GM18873 (cell line): ENCODE measurements around the gene NSUN2.

Experiments used
- ATAC-seq: cut with Tn5 transposase; IDR thresholded peaks from one replicate; pipeline ENCODE4 v1.9.1; 2021; ENCODE audit warnings: mild to moderate bottlenecking, moderate library complexity, moderate number of reproducible peaks; ENCODE audit not compliant: unreplicated experiment, low FRiP score

Gene NSUN2

DNA sequence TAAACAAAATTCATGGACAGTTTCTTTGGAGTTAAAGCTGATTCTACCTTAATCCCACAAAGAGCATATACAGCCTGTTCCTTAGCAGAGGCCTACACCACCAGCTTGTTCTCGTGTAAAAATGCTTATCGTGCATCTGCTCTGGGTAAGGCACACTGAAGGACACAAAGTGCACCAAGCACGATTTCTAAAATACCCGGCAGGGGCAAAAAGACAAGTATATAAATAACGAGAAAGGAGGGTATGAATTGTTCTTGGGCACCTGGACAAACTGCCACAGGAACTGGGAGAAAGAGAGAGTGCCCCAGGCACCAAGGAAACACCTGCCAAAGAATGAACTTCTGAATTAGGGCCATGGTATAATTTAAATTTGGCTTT is 25.3 kb downstream of the NSUN2 start:
- no peak for ATAC-seq

DNA sequence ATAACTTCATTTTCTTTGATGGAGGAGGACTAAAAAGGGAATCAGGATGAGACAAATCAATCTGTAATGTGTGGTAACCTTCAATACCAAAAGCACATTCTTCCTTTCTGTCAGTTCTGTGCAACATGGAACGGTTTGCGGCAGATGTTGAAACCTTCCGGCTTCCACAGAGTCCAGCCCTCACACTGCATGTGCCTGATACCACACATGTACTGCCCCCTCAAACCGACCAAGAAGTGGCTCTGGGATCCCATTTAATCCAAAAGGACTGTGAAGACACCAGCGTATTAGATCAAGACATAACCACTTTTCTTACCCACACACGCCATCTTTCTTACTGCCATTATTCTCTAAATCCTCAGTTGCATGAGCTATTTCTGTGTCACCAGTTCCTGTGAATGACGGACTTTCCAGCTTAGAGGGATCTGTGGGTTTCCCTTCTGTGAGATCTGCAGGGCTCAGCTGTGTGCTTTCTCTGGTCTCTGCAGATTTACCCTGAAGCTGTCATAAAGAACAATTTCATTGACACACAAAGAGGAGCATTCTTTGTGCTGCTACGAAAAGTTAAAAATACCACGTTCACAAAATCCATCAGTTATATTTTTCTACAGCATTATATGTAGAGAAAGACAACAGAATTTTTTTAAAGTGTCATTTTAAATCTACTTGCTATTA is 25.8 kb downstream of the NSUN2 start:
- ATAC-seq = no peak

DNA sequence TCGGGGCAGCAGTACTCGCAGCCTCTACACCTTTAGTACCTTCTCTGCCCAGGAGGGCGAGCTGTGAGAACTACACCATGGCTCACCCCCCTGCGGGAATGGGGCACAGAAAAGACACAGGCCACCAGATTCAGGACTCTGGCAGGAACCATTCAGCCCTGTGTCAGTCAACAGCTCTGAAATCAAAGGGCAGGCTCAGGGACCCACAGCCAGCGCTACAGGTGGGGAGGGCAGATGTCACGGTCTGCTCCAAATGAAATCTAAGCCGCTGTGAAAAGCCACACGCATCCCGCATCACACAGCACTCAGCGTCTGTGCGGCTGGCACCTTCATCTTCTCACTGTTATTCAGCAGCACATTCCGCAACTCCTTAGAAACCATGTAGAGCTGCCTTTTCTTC is 27.9 kb downstream of the NSUN2 start:
- no peak for ATAC-seq

DNA sequence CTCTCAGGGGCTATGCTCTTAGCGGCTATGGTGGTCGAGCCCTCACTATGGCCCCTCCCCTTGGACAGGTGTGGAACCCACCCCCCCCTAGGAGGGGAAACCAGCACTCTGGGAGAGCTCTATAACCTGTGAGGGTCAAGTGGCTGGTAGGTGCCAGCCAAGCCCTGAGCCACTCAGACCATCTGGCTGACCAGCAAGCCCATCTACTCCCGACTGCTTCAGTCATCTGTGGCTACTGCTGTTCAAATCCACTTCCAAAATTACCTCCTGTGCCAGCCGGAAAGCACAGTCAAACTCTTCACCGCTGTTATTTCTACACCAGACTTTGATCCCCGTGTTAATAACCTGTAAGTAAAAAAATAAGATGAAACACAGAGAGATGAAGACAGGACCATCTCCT is 28.5 kb downstream of the NSUN2 start:
- ATAC-seq = no peak

DNA sequence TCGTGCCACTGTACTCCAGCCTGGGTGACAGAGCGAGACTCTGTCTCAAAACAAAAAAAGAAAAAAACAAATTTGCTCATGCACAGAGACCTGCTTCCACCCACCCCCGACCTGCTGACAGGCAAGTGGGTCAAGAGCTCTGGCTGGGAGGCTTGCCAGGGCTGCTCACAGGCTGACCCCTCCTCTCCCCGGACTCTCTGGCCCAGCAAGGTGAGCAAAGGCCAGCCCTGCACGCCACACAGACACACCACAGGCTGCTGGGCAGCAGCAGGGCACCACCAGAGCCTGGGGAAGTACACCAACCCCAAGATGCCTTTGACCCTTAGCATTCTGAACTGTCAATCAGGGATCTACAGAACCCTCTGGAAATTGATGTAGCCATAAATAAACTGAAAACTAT is 29.2 kb downstream of the NSUN2 start:
- ATAC-seq = no peak

DNA sequence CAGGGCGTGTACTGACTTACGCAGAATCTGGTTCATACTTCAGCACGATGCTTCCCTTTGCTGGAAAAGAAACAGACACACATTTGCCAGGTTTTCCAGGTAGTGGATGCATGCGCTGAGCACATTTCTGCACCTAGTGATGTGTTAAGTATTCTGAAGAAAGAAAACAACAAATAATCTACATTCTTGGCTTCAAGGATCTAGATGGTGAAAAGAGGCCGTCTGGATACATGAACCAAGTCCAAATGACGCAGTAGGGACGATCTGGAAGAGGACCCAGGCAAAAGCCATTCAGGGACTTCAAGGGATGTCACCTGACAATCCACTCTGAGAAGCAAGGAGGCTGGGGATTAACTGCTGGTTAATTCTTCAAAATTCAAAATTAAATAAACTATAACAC is 30.4 kb downstream of the NSUN2 start:
- no peak for ATAC-seq

DNA sequence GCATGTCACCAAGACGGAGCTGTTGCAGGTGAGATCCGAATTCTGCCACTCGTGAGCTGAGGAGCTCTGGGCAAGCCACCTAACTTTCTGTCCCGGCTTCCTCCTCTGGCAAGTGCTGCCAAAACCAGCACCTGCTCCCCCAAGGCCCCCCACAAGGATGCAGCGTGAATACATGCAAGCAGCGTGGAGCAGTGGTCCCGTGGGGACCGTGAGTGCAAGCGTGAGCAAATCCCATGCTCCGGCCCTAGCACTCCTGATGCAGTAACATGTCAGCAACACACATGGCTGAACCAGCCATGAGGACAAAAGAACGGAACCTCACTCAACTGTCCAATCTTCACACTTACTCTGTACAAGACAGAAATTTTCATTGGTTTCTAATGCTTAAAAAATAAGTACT is 31.0 kb downstream of the NSUN2 start:
- ATAC-seq = no peak

DNA sequence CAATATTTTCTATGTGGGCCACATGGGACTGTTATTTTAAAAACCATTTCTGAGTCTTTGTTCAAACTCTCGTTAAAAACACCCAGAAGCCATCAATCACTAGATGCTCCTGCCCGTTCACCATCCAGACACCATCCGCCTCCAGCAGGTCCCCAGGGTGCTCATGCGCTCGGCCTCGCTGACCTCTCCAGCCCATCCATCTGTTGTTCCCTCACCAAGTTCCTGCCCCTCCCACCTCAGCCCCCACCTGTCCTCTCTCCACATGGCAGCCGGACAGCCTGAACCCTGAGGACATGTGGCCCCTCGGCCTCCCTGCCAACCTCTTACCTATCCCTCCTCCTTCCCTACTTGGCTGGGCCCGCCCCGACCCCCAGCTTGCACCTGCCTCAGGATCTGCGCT is 31.6 kb downstream of the NSUN2 start:
- no peak for ATAC-seq

DNA sequence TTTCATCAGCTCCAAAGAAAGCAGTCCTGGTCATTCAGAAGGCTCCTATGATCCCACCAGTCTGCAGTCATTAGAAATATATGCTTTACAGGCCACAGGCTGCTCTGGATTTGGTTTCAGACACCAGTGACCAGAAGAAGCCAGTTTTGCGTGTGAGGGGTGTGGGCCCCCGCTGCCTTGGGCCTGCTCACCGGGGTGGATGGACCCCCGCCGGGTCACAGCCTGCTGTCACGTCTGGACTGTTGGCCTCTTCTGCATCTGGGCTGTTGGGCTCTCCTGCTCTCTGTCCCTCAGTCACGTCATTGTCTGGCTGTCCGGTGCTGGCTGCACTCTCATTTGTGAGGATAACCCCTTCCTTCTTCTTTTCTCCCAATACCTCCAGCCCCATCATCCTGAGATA is 33.1 kb downstream of the NSUN2 start:
- no peak for ATAC-seq

DNA sequence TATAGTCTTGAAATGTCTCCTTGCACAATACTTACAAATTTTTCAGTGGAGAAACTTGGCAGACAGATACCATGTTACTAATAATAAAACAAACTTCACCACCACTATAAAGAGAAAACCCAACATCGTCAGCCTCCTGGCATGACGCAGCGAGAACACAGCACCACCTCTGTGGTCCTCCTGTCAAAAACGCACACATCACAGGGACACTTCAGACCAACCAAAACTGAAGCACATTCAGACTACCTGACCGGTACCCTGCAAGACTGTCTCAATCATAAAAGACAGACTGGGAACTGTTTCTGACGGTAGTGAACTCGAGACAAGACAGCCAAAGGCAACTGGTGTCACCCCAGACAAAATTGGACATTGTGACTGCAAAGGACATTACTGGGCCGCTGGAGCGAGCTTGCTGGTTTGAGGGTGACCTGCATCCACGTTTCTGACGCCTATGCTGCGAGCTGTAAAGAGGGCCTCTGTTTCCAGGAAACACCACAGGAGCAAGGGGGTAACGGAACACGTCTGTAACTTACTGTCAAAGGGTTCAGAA is 34.4 kb downstream of the NSUN2 start:
- ATAC-seq = no peak

DNA sequence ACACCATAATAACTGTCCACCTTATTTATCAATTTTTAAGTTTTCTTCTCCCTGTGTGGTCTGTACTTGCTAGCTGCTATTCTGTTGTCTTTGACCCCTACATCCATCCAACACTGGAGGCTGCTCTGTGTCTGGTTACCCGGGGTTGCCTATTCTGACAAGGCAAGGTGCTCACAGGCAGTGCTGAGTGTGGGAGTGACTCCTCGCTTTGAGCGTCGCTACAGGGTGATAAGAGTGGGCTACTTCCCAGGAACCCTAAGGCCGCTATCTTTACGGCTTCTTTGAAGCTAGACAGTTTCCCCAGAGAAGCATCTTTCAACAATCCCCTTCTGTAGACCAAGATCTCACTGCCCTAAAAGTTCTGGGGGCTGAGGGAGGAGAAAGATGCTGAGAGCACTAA is 35.3 kb downstream of the NSUN2 start:
- no peak for ATAC-seq

DNA sequence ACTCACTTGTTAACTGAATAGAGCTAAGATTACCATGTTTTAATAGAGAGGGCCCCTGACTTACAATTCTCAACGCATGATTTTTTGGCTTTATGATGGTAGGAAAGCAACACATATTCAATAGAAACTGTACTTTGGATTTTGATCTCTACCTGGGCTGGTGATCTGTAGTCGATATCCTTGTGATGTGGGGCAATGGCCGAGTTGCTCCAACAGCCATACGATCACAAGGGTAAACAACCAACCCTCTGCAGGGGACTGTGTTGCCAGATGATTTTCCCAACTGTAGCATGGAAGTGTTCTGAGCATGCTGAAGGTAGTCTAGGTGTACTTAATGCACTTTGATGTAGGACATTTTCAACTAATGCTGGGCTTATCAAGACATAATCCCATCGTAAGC is 36.5 kb downstream of the NSUN2 start:
- ATAC-seq = no peak

DNA sequence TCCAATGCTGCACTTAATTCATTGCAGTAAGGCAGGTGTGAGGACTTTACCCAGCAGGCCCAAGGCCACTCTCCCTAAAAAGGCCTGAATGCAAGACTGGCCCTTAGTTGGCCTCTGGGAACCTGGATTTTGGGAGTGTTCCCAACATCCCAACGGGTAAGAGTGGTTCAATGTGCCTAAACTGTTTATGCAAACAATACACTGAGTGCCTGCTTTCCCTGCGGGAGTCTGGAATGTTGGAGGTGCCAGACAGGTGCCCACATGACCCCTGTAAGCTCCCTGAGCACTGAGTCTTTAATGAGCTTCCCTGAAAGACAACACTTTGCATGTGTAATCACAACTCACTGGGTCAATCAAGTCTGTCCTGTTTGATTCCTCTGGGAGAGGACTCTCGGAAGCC is 37.4 kb downstream of the NSUN2 start:
- no peak for ATAC-seq

DNA sequence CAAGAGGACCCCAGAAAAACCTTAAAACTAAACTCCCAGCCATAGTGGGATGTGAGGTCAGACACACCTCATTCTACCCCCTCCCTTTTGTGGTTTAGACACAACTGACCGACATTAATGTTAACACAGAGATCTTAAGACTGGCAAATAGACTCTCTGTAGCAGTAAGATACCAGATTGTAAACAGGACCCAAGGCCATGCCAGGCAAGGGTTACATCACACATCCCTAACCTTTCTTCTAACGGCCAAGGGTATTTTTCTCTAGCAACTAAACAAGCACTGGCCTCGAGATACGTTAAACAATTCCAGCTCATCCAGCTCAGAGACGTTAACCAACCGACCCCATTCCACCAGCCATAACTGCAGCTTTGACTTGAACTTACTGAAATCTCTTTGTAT is 38.8 kb downstream of the NSUN2 start:
- ATAC-seq = no peak

DNA sequence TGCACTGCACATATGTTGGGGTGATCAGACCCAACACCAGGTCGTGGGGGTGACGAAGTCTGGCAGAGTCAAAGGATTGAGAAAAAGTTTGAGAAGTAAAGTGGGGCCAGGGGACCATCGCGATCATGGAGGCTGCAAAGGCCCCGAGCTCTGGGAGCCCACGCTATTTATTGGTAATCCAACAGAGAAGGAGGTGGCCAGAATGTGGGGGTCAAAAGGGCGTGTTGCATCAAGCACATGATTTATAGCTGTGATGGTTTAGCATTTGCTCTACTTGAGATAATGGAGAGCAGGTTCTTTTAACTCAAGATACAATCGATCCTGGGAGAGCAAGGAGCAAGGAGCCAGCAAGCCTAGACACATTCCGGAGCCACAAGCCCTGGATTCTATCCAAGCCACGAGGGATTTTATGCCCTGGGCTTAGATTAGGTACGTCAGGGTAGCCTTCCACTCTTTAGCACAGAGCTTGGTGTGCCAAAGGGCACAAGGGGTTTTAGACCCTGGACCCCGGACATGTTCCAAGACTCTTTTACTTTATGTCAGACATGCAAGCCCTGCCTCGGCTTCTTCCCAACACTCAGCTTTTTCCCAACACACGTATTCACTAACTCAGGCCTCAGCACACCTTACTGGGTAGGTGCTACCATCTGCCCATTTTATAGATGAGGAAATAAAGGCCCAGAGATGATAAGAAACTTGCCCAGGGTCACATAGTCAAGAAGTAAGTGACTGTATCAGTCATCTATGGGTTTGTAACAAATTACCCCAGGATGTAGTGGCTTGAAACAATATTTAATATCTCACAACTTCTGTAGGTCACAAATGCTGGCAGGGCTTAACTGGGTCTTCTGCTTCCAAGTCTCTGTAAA is 39.5 kb downstream of the NSUN2 start:
- ATAC-seq = no peak

DNA sequence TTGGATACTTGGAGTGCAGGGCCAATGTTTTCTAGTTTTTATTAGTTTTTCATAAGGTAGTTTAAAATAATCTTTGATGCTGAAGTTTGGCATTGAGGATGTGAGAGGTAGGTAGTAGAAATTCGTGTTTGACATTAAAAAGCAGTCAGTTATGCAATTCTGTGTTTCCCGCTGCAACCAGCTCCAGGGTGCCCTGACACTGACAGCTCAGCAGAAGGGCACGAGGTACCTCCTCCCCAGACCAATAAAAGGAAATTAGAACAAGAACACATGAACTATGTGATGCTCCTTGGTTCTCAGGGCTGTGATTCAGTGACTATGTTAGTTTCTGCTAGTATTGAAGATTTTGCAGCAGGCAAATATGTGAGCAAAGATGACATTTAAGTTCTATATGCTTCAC is 40.2 kb downstream of the NSUN2 start:
- ATAC-seq = no peak

DNA sequence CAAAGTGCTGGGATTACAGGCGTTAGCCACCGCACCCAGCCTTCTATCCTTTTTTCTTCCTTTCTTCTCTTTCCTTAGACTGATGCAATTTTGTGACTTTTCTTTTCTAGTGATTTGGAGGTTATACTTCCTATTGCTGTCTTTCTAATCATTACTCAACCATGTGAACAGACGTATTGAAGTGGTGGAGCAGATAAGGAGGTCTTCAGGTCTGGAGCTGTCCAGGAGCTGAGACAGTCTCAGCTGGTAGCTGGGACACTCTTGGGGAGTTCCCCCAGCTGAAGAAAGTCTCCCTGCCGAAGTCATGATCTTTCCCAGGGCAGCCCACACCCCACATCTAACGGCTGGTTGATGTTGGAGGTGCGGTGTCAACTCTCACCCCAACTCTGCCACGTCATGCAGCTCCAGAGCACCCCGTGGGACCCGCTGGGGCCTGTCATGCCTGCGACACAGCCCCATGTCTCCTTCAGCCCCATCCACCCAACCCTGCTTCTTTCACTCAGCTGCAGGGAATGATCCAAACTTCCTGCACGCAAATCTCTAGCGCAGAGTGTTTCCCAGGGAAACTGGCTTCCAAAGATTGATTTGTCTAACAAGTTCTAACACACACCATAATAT is 41.1 kb downstream of the NSUN2 start:
- ATAC-seq = no peak

DNA sequence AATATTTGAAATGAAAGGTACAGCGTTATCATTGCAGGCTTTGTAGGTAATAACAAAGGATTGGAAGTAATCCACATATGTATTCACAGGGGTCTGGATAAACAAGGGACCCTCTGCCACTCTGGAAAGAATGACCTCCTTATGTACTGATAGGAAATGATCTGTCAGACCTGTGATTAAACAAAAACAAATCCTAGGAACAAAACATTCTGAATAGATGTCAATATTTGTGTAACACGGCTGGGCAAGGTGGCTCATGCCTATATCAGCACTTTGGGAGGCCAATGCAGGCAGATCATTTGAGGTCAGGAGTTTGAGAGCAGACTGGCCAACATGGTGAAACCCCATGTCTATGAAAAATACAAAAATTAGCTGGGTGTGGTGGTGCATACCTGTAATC is 42.3 kb downstream of the NSUN2 start:
- ATAC-seq = no peak

DNA sequence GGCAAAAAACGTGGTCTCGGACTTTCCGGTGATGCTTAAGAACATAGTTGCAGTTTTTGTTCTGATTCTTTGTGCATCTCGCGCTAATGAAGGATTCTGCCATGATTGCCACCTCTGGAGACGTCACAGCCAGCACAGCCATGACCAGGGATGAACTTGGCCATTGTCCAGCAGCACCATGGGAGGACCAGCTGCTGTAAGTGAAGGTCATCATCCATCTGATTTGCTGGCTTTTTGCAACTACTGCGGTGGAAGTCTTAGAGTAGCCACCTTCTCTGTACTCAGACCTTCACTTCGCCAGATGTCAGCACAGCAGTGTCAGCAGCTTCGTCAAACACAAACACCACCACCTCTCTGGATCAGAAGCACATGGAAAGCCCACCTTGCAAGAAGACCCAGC is 45.7 kb downstream of the NSUN2 start:
- no peak for ATAC-seq

DNA sequence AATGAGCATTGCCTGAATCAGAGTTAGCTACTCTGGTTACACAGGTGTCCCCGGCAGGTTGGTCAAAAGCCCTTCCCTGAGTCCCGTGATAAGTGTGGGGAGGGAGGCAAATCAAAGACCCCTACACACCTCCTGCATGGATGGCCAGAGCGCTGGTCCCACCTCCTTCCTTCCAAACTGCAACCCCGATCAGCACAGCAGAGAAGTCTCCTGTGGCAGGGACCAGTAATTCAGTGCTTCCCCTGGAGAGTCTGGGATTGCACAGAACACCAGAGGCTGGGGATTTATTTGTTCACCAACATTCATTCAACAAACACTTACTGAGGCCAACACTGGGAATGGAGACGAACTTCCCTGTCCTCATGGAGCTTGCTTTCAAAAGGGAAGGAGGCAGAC is 46.2 kb downstream of the NSUN2 start:
- no peak for ATAC-seq

DNA sequence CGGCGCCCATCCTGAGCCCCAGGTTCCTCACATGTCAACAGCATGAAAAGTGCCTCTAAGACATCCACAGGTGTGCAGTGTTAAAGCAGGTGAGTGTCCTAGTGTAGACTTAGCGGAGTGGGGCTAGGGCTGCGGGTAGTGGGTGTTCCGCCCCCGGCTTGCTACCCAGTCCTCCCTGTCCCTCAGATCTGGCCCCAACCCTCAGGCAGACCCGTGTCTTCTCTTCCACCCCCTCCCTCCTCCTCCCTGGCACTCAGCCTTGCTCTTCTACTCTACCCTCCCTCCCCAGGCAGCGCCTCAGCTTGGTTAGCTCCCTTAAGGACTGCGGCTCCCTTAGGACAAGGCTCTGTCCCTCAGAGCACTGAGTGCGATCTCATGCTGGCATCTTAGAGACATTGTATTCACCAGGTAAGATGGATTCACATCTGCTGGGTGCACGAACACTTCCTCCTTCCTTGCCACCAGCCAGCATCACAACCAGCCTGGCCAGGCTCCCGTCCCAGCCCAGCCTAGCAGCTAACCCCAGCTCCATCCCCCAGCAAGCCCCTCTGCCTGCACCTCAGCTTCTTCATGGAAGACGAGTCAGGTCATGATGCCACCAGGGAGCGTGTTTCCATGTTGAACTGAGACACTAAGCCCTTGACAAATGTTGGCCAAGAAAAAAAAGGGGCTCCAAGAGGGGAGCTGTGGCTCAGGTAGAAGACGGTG is 46.8 kb downstream of the NSUN2 start:
- no peak for ATAC-seq
